HG03060 (cell line): ENCODE measurements around the gene EYS.
"Not testable (repeated sequence)": the region's sequence is repeated elsewhere in the genome, so short reads cannot be mapped to it uniquely, and the experiment has no call there.

Experiments
- ATAC-seq: cut with Tn5 transposase; IDR thresholded peaks from one replicate; pipeline ENCODE4 v1.9.1; 2021; ENCODE audit warnings: low read depth, moderate number of reproducible peaks; ENCODE audit not compliant: unreplicated experiment

The EYS gene

GRCh38 chr6:64030950-64031618 lies 1675.9 kb downstream of the EYS start:
- ATAC-seq, result not testable (repeated sequence)

GRCh38 chr6:64023693-64024092 lies 1683.3 kb downstream of the EYS start:
- no peak for ATAC-seq

GRCh38 chr6:64014595-64014994 lies 1692.4 kb downstream of the EYS start:
- ATAC-seq, result no peak

GRCh38 chr6:64013011-64013410 lies 1694.0 kb downstream of the EYS start:
- no peak for ATAC-seq

- ATAC-seq, result no peak
Observed at GRCh38 chr6:64012351-64013001, 1694.5 kb downstream of the EYS start.

- no peak for ATAC-seq
Observed at GRCh38 chr6:64010666-64011065, 1696.4 kb downstream of the EYS start.

- no peak for ATAC-seq
Observed at GRCh38 chr6:64010010-64010409, 1697.0 kb downstream of the EYS start.

GRCh38 chr6:64006246-64006645 lies 1700.8 kb downstream of the EYS start:
- no peak for ATAC-seq

GRCh38 chr6:64000818-64001491 lies 1706.1 kb downstream of the EYS start:
- ATAC-seq, result no peak

- ATAC-seq, result no peak
Observed at GRCh38 chr6:63999613-64000012, 1707.4 kb downstream of the EYS start.

- ATAC-seq, result no peak
Observed at GRCh38 chr6:63998991-63999390, 1708.0 kb downstream of the EYS start.

- no peak for ATAC-seq
Observed at GRCh38 chr6:63997734-63998133, 1709.3 kb downstream of the EYS start.

- no peak for ATAC-seq
Observed at GRCh38 chr6:63997221-63997620, 1709.8 kb downstream of the EYS start.

- no peak for ATAC-seq
Observed at GRCh38 chr6:63985223-63985622, 1721.8 kb downstream of the EYS start.

GRCh38 chr6:63975699-63976098 lies 1731.3 kb downstream of the EYS start:
- no peak for ATAC-seq

GRCh38 chr6:63968650-63969049 lies 1738.4 kb downstream of the EYS start:
- ATAC-seq, result no peak

GRCh38 chr6:63964366-63964765 lies 1742.7 kb downstream of the EYS start:
- no peak for ATAC-seq

GRCh38 chr6:63963769-63964315 lies 1743.2 kb downstream of the EYS start:
- ATAC-seq, result no peak

- not testable (repeated sequence) for ATAC-seq
Observed at GRCh38 chr6:63953336-63954021, 1753.5 kb downstream of the EYS start.

- no peak for ATAC-seq
Observed at GRCh38 chr6:63947792-63948529, 1759.1 kb downstream of the EYS start.
